Stromal cell of bone marrow (primary cell): ENCODE data around the gene NINJ2.

ENCODE experiments used
- DNase-seq: peaks from one replicate; pipeline ENCODE4 v3.0.0-alpha.2; 2012; ENCODE audit warnings: low read depth

NINJ2 gene

GRCh38 chr12:614411-614970 lies 48.8 kb downstream of the NINJ2 start:
- no peak for DNase-seq

GRCh38 chr12:613996-614395 lies 49.2 kb downstream of the NINJ2 start:
- DNase-seq: no peak

- no peak for DNase-seq
These were observed 50.4 kb downstream of the NINJ2 start for GRCh38 chr12:612886-613285.

- DNase-seq: no peak
These were observed 51.0 kb downstream of the NINJ2 start for GRCh38 chr12:612293-612692.

GRCh38 chr12:611721-612120 lies 51.5 kb downstream of the NINJ2 start:
- DNase-seq: no peak

GRCh38 chr12:608921-609320 lies 54.3 kb downstream of the NINJ2 start:
- no peak for DNase-seq

- no peak for DNase-seq
These were observed 54.8 kb downstream of the NINJ2 start for GRCh38 chr12:608413-608812.

- no peak for DNase-seq
These were observed 55.7 kb downstream of the NINJ2 start for GRCh38 chr12:607541-608001.

- DNase-seq: no peak
These were observed 58.3 kb downstream of the NINJ2 start for GRCh38 chr12:604956-605355.

GRCh38 chr12:602700-603068 lies 60.6 kb downstream of the NINJ2 start:
- no peak for DNase-seq

- DNase-seq: no peak
These were observed 61.1 kb downstream of the NINJ2 start for GRCh38 chr12:601976-602699.

GRCh38 chr12:599756-600155 lies 63.5 kb downstream of the NINJ2 start:
- no peak for DNase-seq

GRCh38 chr12:597926-598568 lies 65.2 kb downstream of the NINJ2 start:
- no peak for DNase-seq

GRCh38 chr12:593396-594270 lies 69.6 kb downstream of the NINJ2 start:
- DNase-seq: no peak

GRCh38 chr12:592024-592505 lies 71.2 kb downstream of the NINJ2 start:
- DNase-seq: no peak

- no peak for DNase-seq
These were observed 71.8 kb downstream of the NINJ2 start for GRCh38 chr12:591167-592023.

GRCh38 chr12:590206-590750 lies 73.0 kb downstream of the NINJ2 start:
- DNase-seq: no peak

GRCh38 chr12:588646-589045 lies 74.6 kb downstream of the NINJ2 start:
- DNase-seq: no peak

GRCh38 chr12:588024-588322 lies 75.3 kb downstream of the NINJ2 start:
- no peak for DNase-seq

- DNase-seq: no peak
These were observed 75.9 kb downstream of the NINJ2 start for GRCh38 chr12:587132-588023.
